Measurements from ENCODE around the gene ATP8A1.
"Not testable (repeated sequence)": the region's sequence is repeated elsewhere in the genome, so short reads cannot be mapped to it uniquely, and the experiment has no call there.

The ATP8A1 gene

DNA sequence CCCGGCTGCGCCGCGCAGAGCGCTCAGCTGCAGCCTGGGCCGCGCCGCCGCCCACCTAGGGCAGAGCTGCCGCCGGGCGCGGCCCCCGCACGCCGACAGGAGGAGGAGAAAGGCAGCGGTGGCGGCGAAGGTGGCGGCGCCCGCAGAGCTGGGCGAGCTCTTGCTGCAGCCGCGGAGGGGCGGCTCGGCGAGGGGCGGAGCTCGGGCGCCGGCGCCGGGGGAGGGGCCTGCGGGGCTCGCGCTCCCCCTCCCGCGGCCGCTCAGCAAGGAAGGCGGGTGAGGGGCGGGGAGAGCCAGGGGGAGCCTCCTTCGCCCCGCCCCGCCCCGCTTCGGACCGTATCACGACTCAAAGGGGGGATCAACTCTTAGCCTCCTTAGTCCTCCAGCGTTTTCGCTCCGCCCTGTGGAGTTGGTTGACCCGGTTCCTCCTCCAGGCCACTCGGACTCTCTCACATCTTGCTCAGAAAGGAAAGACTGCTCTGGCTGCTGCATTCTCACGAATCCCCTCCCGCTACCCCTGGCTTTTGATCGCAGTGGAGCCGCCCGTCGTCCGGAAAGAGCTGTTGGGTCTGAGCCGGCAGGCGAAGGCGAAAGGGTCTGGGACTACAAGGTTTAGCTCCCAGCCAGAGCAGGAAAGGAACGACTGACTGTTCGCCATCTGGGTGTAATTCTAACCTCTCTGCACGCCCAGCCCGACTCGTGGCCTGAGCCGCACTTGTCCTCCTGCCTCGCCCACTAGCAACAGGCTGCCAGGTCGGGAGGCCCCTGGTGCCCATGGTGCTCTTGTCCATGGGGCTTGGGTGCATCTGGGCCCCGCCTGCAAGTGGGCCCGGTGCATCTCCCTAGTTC is at the start of gene ATP8A1:
Gene ATP8A1 (minus strand): TSS at position 162 of the 849 bp plus-strand sequence. CDS start 232 bp downstream, outside the sequence.
- DNase-seq: peak; percentile 89

DNA sequence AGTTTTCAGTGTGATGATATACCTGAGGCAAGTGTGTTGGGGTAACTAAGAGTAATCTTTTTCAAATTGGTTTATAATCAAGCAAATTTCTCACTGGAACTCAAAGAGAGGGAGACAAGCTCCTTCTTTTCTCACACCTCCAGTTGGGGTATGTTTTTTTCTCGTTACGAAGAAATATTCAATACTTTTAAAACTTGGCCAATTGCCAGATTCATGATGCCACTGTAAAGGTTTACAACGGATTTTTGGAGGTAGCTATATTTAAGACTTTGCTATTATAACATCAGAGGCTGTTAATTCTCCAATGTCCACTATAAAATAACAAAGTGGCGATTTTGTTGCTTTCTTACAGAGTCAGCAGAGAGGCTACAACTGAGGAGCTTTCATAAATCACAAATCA is 49.2 kb upstream of the ATP8A1 start:
- DNase-seq: no peak

DNA sequence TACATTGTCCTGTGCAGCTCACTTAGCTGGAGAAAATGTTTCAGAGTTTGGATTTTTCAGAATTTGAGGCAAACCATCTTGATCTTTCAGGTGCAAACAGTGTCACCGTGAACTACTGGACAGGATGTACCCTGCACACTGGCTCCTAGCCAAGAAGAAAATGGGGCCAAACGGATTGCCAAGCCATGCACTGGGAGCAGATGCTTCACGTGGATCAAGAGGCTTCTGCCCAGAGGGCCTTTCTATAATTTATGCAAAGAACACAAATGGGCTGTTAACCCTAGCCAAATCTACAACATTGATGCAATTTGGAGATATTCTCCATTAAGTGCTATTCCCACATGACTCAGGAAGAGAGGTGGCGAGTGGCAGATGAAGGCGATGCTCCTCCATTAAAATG is 46.9 kb upstream of the ATP8A1 start:
- no peak for DNase-seq

DNA sequence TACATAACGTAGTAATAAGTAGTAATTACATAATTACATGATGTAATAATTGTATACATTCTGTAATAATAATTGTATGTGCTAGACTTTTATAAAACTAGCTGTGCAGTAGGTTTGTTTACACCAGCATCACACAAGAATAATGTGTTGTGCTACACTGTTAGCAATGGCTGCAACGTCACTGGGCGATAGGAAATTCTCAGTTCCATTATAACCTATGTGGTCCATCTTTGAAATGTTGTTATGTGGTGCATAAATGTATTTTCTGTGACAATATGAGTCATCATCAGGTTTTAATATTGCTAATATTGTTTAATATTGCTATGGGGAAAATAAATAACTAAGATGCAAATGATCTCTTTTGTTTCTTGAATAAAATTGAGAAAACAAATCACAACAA is 46.0 kb upstream of the ATP8A1 start:
- DNase-seq: no peak

DNA sequence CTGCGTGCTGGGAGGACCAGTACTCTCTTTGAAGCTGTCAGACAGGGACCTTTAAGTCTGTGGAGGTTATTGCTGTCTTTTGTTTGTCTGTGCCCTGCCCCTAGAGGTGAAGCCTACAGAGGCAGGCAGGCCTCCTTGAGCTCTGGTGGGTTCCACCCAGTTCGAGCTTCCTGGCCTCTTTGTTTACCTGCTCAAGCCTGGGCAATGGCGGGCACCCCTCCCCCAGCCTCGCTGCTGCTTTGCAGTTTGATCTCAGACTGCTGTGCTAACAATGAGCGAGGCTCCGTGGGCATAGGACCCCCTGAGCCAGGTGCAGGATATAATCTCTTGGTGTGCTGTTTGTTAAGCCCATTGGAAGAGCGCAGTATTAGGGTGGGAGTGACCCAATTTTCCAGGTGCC is 44.9 kb upstream of the ATP8A1 start:
- DNase-seq: not testable (repeated sequence)

DNA sequence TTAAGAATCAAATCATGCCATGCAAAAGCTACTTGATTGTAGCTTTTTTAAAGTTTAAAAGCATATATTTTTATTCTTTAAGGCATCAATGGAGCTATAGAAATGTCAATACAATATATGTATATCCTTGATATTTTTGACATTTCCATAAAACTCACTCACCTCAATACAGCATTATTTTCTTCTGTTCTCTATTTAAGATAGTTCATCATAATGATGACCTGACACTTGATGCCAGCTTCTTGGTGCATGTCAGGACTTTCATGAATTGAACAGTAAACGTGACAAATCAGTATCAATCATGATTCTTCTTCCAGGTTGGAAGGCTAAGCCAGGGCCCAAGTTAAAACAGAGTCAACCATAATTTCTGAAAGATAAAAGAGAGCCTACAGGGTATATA is 33.6 kb upstream of the ATP8A1 start:
- DNase-seq: no peak

DNA sequence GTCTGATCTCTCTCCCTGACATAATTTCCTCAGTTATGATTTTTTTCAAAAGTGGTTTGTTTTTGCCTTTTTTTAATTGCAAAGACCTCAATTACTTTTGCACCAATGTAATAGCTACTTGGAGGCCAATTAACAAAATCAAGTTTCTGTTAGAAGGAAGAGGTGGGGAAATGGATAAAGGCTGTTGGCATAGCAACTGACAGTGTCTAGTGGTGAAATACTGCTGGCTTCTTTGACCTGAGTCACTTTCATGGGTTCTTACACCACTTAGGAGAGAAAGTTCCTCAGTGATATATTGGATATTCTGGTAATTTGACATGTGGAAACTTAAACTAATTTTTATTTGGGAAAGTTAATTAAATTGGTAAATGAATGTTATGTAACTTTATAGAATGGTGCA is 26.5 kb upstream of the ATP8A1 start:
- peak; percentile 2 for DNase-seq

DNA sequence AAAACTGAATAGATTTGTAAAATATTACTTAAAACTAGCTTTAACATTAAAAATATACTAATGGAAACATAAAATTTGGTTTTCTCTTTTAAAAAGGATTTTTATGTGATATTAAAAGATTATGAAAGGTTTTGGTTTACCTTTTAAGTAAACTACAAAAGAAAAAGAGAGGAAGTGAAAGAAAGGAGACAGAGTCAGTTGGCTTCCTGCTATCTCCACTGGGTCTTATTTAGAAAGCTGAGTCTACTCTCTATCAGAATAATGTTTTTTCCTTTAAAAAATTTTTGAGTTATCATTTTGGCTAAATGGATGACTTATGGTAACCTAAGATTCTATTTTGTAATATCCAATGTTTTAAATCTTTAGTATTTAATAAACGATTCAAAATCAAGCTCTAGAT is 21.6 kb upstream of the ATP8A1 start:
- DNase-seq: no peak

DNA sequence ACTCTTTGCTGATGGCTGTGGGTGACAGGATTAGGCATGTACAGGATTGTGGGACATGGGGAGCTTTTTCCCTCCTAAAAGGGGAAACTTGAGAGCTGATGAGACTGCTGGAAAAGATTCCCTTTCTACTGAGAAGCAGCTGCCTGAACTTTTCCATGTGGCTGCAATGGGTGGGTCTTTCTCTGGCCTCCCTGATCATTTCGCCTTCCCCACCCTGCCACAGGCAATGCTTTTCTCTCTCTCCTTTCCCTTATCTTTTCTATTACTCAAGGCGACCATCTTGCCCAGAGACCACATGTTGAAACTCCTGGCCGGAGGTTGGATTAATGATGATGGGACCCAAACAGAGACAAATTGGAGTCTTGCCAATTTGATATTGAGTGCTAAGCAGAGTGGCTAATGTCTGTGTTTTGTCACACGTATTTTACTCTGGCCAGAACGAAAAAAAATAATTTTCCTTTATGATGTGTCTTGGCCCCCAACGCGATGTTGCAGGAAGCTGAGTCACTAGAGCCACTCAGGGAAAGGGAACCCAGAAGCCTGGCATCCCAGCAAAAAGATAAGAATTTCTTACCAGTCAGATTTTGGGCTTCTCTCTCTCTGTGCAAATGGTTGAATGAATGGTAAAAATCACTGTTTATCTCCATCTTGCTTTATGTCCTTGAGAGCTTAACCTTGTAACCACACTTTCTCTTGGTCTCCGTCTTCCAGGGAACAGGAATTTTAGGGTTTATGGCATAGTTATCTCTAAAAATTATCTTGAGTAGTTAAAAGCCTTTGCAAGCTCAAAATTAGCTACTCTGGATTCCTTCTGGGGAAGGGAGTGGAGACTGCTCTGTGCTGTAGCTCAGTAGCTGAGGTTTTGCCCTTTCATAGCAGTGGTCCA is 19.4 kb upstream of the ATP8A1 start:
- DNase-seq: no peak

DNA sequence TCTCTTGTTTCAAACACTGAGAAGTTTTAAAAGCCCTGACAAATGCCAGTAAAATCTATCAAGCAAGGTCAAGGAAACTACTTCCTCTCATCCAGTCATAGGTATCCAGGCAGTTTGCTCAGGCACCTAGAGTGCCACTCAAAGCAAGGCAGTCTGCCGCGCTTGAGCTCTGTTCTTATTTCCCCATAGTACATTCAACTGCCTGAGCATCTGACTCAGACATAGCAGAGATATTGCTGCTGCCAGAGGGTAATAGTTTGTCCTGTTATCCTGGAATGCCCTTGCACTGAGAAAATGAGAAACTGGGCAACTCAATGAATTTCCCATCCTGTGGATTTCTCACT is 16.1 kb upstream of the ATP8A1 start:
- no peak for DNase-seq

DNA sequence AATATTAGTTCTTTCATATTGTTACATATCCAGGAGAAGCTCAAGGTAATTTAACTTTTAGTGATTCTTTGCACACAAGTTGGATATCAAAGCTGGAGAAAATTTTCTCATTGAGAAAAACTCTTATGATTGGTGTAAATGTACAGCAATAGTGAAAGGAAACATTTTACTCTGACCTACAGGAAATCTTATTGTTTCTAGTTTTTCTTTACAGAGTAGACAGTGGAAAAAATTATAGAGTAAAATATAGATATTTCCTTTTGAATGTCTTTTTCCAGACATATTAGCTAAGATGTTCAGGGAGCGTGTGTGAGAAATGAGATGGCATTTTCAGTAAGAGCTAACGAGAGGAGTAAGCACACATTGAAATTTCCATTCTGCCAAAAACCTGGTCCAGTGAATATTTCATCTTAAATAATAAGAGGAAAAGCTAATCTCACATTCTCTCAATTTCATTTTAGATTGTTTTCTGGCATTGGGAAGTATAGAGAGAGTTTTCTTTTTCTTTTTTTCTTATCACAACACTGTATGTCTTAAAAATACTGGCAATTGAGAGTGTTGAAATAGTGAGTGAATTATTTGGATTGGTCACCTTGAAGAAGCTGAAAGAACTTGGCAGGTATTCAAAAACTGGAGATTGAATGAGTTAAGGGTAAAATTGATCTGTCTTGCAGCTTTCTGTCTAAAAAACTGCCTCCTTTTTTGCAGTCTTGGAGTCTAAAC is 15.6 kb upstream of the ATP8A1 start:
- no peak for DNase-seq

DNA sequence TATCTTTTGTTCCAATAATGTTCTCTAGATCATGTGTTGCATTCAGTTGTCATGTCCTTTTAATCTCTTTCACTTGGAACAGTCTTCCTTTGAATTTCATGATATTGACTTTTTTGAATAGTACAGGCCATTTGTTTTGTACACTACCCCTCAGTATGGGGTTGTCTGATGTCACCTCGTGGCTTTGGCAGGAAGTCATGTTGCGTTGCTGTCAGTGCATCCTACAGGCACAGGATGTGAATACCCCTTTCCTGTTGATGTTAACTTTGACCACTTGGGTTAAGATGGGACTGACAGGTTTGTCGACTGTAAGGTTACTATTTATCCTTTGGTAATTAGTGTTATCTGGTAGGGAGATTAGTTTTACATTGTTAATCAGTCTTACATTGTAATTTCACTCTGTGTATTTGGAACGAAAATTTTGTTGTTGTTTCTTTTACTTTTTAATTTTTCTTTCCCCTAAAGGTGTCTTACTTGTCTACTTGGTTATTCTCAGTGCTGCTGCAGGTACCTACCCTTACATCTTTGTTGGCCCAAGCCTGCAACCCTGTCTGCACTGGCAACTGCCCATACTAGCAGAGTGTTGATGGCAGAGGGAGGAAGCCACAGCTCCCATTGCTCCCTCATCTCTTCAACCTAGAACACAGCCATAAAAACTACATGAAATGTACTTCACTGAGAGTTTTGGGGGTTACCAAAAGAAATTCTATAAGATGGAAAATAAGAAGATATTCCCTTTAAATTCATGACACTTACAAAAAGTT is 14.7 kb upstream of the ATP8A1 start:
- no peak for DNase-seq

DNA sequence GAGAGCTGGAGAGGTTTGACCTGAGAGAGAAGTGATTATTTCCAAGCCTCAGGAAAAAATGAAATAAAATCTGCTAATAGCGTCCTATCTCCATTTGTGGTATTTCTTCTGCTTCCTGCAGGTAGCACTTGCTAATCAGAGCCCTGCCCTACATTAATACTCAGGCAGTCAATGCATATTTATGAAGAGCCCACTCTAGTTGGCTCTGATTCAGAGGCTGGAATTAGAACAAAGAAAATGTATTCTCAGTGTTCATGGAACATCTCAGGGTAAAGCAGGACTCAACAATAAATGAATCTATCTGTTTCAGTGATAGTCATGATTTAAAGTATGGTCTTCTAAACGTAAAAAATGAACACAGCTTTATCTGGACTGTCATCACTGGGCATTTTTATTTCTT is 1.4 kb upstream of the ATP8A1 start:
- no peak for DNase-seq

DNA sequence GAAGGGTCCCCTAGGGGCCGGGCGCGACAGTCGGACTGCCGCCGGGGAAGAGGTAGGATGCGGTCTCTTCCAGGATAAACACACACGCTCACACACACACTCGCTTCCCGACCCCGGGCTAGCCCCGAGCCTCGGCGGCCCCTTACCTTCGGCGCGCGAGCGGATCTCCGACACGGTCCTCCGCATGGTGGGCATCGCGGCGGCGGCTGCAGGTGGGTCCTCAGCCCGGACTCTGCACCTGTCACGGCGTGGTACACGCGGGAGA is 294 bp downstream of the ATP8A1 start:
- DNase-seq: no peak

DNA sequence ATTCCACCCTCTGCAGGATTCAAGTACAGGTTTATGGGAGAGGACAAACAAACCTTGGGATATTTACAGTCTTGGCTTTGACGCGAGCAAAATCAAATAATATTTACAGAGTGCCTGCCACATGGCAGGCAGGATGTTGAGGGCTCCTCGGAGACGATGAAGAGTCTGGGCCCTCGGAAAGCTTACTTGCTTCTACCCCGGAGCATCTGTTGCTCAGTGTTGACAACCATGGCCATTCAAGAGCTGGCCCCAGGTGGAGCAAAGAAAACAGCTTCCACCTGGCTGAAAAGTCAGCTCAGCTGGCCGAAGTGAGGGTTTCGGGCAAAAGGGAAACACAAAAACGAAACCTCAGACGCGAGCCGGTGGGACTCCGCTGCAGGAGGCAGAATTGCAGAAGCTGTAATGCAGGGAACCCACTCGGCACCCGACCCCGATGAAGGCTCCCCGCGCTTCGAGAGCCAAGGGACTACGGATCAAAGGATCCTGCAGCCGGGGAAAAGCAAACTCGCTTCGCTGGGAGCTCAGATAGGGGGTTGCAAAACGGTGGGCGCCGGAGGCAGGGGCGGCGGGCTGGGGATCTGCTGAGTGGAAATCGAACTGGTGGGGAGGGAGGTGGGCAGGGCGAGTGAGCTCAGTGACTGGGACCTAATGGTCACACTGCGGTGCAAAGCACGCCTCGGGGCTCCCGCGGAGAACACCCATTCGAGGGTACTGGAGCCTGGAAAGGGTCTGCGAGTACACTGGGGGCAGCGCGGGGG is 805 bp downstream of the ATP8A1 start:
- DNase-seq: peak; percentile 52

DNA sequence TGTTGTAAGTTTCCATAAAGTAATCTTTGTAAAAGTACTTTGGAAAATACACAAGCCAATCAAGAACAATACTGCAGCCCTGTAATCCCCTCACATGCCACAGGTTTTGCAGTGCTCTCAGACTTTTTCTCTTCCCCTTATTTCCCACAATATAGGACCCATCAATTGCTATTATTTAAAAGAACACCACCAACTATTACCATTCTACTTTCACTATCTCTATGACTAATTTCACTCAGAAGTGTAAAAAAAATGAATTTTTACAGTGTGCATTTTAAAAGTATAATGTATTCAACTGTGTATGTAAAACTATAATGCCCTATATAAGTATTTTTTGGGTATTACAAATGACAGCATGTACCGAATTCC is 1.7 kb downstream of the ATP8A1 start:
- DNase-seq: peak; percentile 6

DNA sequence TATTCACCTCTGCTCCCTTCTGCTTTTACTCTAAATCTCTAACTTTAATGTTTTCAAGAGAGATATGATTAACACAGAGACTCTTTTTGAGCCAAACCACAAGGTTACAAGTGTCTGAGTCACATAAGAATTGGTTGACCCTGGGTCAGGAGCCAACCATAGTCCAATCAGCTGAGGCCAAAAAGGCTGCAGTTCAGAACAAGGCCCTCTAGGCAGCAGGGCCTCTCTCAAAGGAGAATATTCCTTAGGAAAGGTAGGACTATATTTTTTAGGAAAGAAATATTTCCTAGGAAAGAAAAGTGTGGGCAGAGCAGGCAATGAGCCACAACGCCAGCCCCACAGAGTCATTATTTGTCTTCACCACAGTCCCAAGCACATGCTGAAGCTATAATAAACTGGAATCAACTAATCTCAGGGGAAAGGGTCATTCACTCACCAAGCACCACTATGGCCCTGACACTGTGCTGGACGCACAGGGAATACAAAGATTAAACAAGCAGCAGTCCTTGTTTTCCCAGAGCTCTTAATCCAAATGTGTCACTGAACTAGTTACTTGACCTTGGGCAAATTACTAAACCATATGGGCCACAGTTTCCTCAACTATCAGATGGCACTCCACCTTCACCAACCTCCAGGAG is 2.2 kb downstream of the ATP8A1 start:
- DNase-seq: peak; percentile 52

DNA sequence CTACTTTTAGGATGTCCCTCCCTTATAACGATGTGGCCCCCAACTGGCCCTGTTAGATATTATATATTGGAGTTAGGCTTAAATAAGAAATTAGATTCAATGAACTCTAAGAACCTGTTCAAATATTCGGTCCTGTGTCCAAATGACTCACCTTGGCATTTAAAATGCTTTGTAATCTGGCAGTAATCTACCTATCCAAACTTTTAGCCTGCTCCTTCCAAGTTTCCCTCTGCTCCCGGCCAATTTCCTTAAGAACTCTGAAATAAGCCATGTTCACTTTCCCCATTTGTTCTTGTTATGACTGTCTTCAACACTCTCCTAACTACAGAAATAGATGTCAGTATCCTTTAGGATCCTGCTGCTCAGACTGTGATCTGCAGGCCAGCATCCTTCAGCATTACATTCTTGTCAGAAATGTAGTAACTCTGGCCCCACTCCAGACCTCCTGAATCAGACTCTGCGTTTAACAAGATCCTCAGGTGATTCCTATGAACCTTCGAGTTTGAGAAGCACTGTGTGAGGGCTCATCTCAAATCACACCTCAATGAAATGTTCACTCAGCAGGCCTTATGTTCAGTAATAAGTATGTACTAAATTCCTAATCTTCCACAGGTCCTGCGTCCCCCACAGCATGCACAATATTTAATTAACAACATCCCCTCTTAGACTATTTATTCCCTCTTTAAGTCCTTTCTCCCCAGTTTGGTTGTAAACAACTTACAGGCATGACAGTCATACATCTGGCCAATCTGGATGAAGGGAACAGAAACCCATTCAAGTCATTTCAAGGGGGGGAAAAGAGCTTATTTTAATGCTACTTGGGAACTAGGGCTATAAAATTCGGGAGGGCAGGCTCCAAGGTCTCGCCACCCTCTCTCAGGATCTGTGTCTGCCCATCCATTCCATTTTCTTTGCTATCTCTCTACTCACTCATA is 3.0 kb downstream of the ATP8A1 start:
- no peak for DNase-seq

DNA sequence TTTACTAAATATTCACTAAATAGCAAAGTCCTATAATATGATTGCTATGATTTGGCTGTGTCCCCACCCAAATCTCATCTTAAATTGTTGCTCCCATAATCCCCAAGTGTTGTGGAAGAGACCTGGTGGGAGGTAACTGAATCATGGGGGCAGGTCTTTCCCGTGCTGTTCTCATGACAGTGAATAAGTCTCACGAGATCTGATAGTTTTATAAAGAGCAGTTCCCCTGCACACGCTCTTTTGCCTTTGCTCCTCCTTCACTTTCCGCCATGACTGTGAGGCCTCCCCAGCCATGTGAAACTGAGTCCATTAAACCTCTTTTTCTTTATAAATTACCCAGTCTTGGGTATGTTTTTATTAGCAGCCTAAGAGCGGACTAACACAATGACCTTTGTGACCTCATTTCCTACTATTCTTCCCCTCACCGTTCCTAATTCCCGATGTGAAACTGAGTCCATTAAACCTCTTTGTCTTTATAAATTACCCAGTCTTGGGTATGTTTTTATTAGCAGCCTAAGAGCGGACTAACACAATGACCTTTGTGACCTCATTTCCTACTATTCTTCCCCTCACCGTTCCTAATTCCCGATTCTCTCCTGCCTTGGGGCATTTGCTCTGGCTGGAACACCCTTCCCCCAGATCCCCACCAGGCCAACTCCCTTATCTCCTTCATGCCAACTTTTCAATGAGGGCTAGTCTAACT is 4.2 kb downstream of the ATP8A1 start:
- DNase-seq: not testable (repeated sequence)

DNA sequence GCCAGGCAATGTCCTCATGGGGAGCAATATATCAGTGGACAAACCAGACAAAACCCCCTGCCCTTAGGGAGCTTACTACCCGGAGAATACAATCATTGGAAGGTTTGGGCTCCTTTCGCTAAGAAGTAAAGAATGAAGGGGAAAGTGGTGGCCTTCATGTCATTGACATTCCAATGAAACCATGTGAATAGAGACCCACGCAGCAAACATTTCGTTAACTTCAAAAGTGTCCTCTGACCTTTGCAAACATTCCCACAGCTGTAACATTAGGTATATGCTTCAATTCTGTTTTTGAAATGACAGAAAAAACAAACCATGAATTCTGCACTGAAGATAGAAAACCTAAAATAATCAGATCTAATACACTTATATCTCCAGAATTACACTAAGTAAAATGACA is 7.0 kb downstream of the ATP8A1 start:
- no peak for DNase-seq
